Ishikawa (cell line): Measurements from ENCODE around the gene HNF1A.

ENCODE experiments used
- CEBPB ChIP-seq: IDR thresholded peaks from 2 replicates; pipeline ENCODE4 v1.6.1; 2012
- CREB1 ChIP-seq: IDR thresholded peaks from 2 replicates; pipeline ENCODE4 v1.6.1; 2012; ENCODE audit warnings: low read depth
- EGR1 ChIP-seq: IDR thresholded peaks from 2 replicates; pipeline ENCODE4 v1.6.1; 2012
- EP300 ChIP-seq: IDR thresholded peaks from 2 replicates; pipeline ENCODE4 v1.6.1; 2012; ENCODE audit warnings: borderline replicate concordance
- FOXM1 ChIP-seq: IDR thresholded peaks from 2 replicates; pipeline ENCODE4 v1.6.1; 2012; ENCODE audit warnings: low read depth, borderline replicate concordance
- MAX ChIP-seq: IDR thresholded peaks from 2 replicates; pipeline ENCODE4 v1.6.1; 2012
- NFIC ChIP-seq: IDR thresholded peaks from 2 replicates; pipeline ENCODE4 v1.6.1; 2012
- RAD21 ChIP-seq: IDR thresholded peaks from 2 replicates; pipeline ENCODE4 v1.6.1; 2012; ENCODE audit warnings: low read depth
- REST ChIP-seq: IDR thresholded peaks from 2 replicates; pipeline ENCODE4 v1.6.1; 2012; ENCODE audit warnings: low read depth, mild to moderate bottlenecking
- TAF1 ChIP-seq: IDR thresholded peaks from 2 replicates; pipeline ENCODE4 v1.6.1; 2012; ENCODE audit warnings: low read depth, mild to moderate bottlenecking
- TCF12 ChIP-seq: IDR thresholded peaks from 2 replicates; pipeline ENCODE4 v1.6.1; 2012; ENCODE audit warnings: low read depth
- TEAD4 ChIP-seq: IDR thresholded peaks from 2 replicates; pipeline ENCODE4 v1.6.1; 2012
- USF1 ChIP-seq: IDR thresholded peaks from 2 replicates; pipeline ENCODE4 v1.6.1; 2012
- YY1 ChIP-seq: IDR thresholded peaks from 2 replicates; pipeline ENCODE4 v1.6.1; 2012; ENCODE audit warnings: low read depth
- ZBTB7A ChIP-seq: IDR thresholded peaks from 2 replicates; pipeline ENCODE4 v1.6.1; 2012; ENCODE audit warnings: low read depth

HNF1A gene

GRCh38 chr12:120983759-120984158 is 5.4 kb downstream of the HNF1A start:
- TF ChIP-seq TAF1 (no peak), RAD21 (no peak), EP300 (no peak), USF1 (no peak), TEAD4 (no peak), NFIC (no peak), EGR1 (no peak), CREB1 (no peak), TCF12 (no peak), YY1 (no peak), MAX (no peak), REST (no peak), FOXM1 (no peak)

- TF ChIP-seq RAD21: no peak
- no peak for TF ChIP-seq EP300
- TF ChIP-seq NFIC: no peak
- no peak for TF ChIP-seq ZBTB7A
- TF ChIP-seq TAF1: no peak
- no peak for TF ChIP-seq EGR1
- no peak for TF ChIP-seq USF1
These were observed 6.1 kb downstream of the HNF1A start for GRCh38 chr12:120984351-120984898.

GRCh38 chr12:120988234-120988633 is 9.9 kb downstream of the HNF1A start:
- TF ChIP-seq MAX (no peak), FOXM1 (no peak), TAF1 (no peak), TCF12 (no peak), NFIC (no peak), CREB1 (no peak), CEBPB (no peak), RAD21 (no peak), REST (no peak), YY1 (no peak), EGR1 (no peak), USF1 (no peak), EP300 (no peak), ZBTB7A (no peak), TEAD4 (no peak)

GRCh38 chr12:120988658-120989057 is 10.3 kb downstream of the HNF1A start:
- TF ChIP-seq EGR1: no peak
- TF ChIP-seq REST: no peak
- no peak for TF ChIP-seq TEAD4
- no peak for TF ChIP-seq CREB1
- no peak for TF ChIP-seq CEBPB
- no peak for TF ChIP-seq FOXM1
- no peak for TF ChIP-seq EP300
- TF ChIP-seq NFIC: no peak
- no peak for TF ChIP-seq MAX
- no peak for TF ChIP-seq TAF1
- no peak for TF ChIP-seq YY1
- TF ChIP-seq TCF12: no peak
- no peak for TF ChIP-seq USF1
